ENCODE data around the gene PTPRS. TPM values are rescaled to one million over a fixed set of nuclear protein-coding genes. Genes with fewer than 3 reads are reported as not detected.

PTPRS gene
- total RNA-seq, 1 donor from 2014 or later, result 295 TPM

DNA sequence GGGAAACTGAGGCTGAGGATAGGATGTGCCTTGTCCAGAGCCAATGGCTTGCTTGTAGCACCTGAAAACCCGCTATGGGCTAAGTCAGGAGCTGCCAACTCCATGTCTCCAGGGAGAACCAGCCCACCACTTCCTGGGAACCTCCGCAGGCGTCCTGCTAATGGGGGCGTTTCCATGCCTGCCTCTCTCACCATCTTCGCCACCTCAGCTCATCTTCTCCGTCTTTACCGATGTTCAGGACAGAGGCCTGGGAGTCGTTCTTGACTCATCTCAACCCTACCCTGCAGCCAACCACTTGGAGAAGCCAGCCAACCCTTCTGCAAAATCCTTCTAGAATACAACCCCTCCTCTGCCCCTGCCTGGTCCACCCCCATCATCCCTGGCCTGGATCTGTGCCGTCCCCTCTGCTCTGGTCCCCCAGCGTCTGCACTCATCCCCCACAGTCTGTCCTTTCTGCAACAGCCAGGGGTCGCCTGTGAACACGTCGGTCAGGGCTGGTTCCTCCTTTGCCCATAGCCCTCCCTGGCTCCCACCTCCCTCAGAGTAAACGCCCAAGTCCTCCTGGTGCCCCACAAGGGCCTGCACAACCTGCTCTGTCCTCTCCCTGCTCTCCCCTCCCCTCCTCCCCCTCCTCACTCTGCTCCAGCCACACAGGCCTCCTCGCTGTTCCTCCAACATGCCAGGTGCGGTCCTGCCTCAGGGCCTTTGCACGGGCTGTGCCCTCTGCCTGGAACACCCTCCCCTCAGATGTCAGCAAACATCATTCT lies 31.0 kb downstream of the PTPRS start:
- Histone ChIP-seq H3K27me3 (no peaks in the 10 kb centered on the region), H3K36me3 (no peaks in the 10 kb centered on the region), H3K27ac (peak overlapping the region; percentile 69), H3K4me3 (no peak overlapping the region), H3K9me3 (no peaks in the 10 kb centered on the region), H3K4me1 (peaks cover 14% of the 10 kb centered on the region)
- no peak for TF ChIP-seq POLR2A (IDR thresholded peaks at IDR 0.05)
- DNase-seq (ENCODE audit: extremely low spot score in 2 of 2), result no peak
- intact Hi-C loops (cut with DNase I), result no loop called here

DNA sequence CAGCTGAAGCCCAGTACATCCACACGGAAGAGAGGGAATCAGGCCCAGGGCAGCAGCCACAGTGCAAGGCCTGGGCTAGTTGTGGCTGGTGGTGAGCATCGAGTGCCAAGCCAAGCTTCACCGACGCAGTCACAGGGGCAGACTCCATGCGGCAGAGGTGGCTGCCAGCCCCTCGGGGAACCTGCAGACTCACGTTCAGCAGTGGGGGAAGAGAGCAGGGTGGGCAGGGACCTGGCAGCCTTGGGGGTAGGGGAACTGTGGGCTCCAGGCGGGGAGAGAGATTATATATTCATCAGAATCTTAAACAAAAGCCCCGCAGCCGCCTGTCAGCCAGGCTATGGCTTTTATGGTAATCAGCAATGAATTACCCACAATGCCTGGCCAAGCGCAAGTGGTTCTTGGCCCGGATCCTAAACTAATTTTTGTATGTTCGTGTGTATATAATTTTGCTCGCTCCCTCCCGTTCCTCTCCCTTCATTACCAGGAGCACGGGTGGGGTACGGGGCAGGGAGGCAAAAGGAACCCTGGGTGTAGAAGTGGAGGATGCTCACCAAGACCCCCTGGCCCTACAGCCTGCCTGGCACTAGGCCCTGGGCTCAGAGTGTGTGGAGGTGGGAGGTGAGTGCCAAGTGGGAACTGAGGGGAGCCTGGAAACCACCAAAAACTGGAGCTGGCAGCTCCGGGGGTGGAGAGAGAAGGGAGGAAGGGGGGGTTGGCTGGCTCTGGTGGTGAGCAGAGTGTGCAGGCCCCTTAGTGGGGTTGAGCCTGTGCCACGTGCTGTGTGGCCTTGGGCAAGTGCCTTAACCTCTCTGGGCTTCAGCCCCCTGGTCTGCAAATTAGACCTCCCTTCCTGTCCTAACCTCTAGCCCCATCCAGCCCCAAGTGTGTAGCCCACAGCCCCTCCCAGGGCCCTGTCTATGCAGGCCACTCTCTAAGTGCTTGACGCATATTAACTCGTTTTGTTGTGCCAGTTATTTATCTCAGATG lies 31.9 kb downstream of the PTPRS start:
- Histone ChIP-seq H3K36me3 (no peaks in the 10 kb centered on the region), H3K27ac (peak overlapping the region; percentile 69), H3K27me3 (no peaks in the 10 kb centered on the region), H3K4me1 (peaks cover 14% of the 10 kb centered on the region), H3K4me3 (peak overlapping the region; percentile 16 to 29), H3K9me3 (no peaks in the 10 kb centered on the region)
- DNase-seq (ENCODE audit: extremely low spot score in 2 of 2), result no peak
- intact Hi-C loops (cut with DNase I), result no loop called here
- TF ChIP-seq POLR2A (IDR thresholded peaks at IDR 0.05) (peak in 1 of 2 donors; percentile 64), POLR2AphosphoS5 (IDR thresholded peaks at IDR 0.05; ENCODE audit: insufficient read depth in 1 of 2, low read depth in 1 of 2) (peak in 1 of 2 donors; percentile 96)
- TF ChIP-seq, protein P1, sequence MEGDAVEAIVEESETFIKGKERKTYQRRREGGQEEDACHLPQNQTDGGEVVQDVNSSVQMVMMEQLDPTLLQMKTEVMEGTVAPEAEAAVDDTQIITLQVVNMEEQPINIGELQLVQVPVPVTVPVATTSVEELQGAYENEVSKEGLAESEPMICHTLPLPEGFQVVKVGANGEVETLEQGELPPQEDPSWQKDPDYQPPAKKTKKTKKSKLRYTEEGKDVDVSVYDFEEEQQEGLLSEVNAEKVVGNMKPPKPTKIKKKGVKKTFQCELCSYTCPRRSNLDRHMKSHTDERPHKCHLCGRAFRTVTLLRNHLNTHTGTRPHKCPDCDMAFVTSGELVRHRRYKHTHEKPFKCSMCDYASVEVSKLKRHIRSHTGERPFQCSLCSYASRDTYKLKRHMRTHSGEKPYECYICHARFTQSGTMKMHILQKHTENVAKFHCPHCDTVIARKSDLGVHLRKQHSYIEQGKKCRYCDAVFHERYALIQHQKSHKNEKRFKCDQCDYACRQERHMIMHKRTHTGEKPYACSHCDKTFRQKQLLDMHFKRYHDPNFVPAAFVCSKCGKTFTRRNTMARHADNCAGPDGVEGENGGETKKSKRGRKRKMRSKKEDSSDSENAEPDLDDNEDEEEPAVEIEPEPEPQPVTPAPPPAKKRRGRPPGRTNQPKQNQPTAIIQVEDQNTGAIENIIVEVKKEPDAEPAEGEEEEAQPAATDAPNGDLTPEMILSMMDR (IDR thresholded peaks at IDR 0.05), result no peak

DNA sequence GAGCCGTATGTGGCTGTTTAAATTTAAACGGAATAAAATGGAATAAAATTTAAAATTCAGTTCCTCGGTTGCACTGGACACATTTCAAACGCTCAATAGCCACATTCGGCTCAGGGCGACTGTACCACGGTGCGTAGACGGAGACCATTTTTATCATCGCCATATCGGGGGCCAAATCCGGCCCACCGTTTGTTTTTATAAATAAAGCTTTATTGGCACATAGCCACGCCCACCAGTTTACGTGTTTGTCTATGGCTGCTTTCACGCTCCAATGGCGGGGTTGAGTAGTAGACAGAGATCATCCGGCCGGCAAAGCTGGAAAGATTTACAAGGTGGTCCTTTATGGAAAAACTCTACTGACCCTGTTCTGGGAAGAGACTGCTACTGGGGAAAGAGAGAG lies 33.0 kb downstream of the PTPRS start:
- intact Hi-C loops (cut with DNase I), result no loop called here
- DNase-seq (ENCODE audit: extremely low spot score in 2 of 2), result no peak
- no peaks in the 10 kb centered on the region for H3K27me3 ChIP-seq
- peaks cover 14% of the 10 kb centered on the region for H3K4me1 ChIP-seq
- TF ChIP-seq POLR2AphosphoS5 (IDR thresholded peaks at IDR 0.05; ENCODE audit: insufficient read depth in 1 of 2, low read depth in 1 of 2) (no peak), POLR2A (IDR thresholded peaks at IDR 0.05) (no peak)
- TF ChIP-seq, protein P1 (IDR thresholded peaks at IDR 0.05), result no peak
- H3K27ac ChIP-seq, result no peak overlapping the region
- H3K9me3 ChIP-seq, result no peaks in the 10 kb centered on the region
- H3K4me3 ChIP-seq, result no peak overlapping the region
- no peaks in the 10 kb centered on the region for H3K36me3 ChIP-seq

DNA sequence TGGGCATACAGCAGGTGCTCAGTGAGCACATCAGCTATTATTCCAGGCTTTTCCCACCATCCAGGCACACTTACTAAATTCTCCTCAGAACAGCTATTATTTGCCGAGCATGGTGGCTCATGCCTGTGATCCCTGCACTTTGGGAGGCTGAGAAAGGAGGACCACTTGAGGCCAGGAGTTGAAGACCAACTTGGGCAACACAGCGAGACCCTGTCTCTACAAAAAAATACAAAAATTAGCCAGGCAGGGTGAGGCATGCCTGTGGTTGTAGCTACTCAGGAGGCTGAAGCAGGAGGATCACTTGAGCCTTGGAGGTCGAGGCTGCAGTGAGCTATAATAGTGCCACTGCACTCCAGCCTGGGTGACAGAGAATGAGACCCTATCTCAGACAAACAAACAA lies 35.4 kb downstream of the PTPRS start:
- no peak overlapping the region for H3K4me3 ChIP-seq
- intact Hi-C loops (cut with DNase I), result no loop called here
- peaks cover 14% of the 10 kb centered on the region for H3K4me1 ChIP-seq
- no peaks in the 10 kb centered on the region for H3K9me3 ChIP-seq
- H3K36me3 ChIP-seq, result no peaks in the 10 kb centered on the region
- H3K27ac ChIP-seq, result no peak overlapping the region
- H3K27me3 ChIP-seq, result no peaks in the 10 kb centered on the region
- no peak for DNase-seq (ENCODE audit: extremely low spot score in 2 of 2)
- TF ChIP-seq POLR2AphosphoS5 (IDR thresholded peaks at IDR 0.05; ENCODE audit: insufficient read depth in 1 of 2, low read depth in 1 of 2), result no peak

DNA sequence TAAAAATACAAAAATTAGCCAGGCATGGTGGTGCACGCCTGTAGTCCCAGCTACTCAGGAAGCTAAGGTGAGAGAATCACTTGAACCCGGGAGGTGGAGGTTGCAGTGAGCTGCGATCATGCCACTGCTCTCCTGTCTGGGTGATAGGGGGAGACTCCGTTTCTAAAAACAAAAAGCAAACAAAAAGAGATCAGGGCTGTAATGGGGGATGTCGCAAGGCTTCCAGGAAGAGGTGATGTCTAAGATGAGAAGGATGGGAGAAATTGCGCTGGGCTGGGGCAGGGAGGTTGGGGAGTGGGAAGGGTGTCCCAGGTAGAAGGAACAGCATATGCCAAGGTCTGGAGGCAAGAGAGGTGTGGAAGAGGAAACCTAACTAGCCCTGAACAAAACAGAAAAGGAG lies 36.1 kb downstream of the PTPRS start:
- DNase-seq (ENCODE audit: extremely low spot score in 2 of 2), result no peak
- intact Hi-C loops (cut with DNase I), result no loop called here
- H3K27me3 ChIP-seq, result no peaks in the 10 kb centered on the region
- no peak overlapping the region for H3K4me3 ChIP-seq
- TF ChIP-seq POLR2AphosphoS5 (IDR thresholded peaks at IDR 0.05; ENCODE audit: insufficient read depth in 1 of 2, low read depth in 1 of 2), result no peak
- TF ChIP-seq, protein P1 (IDR thresholded peaks at IDR 0.05), result no peak
- TF ChIP-seq POLR2A (IDR thresholded peaks at IDR 0.05), result no peak
- no peak overlapping the region for H3K27ac ChIP-seq
- no peaks in the 10 kb centered on the region for H3K9me3 ChIP-seq
- H3K36me3 ChIP-seq, result no peaks in the 10 kb centered on the region
- peaks cover 10% of the 10 kb centered on the region for H3K4me1 ChIP-seq

All from vagina (tissue), 2 donors.